ENCODE measurements around the gene C6orf15. TPM values are rescaled to one million over a fixed set of nuclear protein-coding genes. Genes with fewer than 3 reads are reported as not detected.

Gene C6orf15
- total and polyA plus RNA-seq, 2 of the 8 experiments (the other 6 are each of a cell fraction or from before 2014, with no cell fraction given), result not detected

GRCh38 chr6:31065556-31065955 is 46.8 kb downstream of the C6orf15 start (continued):
- TF ChIP-seq RAD21 (IDR thresholded peaks at IDR 0.05 in 1 of 2, conservative IDR thresholded peaks at IDR 0.05 in 1 of 2; ENCODE audit: low read depth in 2 of 2, low read length in 2 of 2), result no peak
- no peak for TF ChIP-seq YY1 (IDR thresholded peaks at IDR 0.05; ENCODE audit: low read depth, low read length)
- TF ChIP-seq EP300 (IDR thresholded peaks at IDR 0.05; ENCODE audit: borderline replicate concordance in 1 of 2, low read depth in 2 of 2, low read length in 2 of 2), result no peak
- no peak for TF ChIP-seq USF2 (IDR thresholded peaks at IDR 0.05; ENCODE audit: low read length)
- TF ChIP-seq CBX8 (IDR thresholded peaks at IDR 0.05; ENCODE audit: borderline replicate concordance, low read depth, low read length), result no peak
- no peak for TF ChIP-seq MAFK (IDR thresholded peaks at IDR 0.05; ENCODE audit: low read depth, low read length)
- TF ChIP-seq ASH2L (IDR thresholded peaks at IDR 0.05; ENCODE audit: low read length), result no peak
- TF ChIP-seq MAX (IDR thresholded peaks at IDR 0.05), result no peak
- TF ChIP-seq PHF8 (conservative IDR thresholded peaks at IDR 0.05; ENCODE audit: low read depth, low read length), result no peak

All from H1 (cell line).